LNCaP clone FGC (cell line): Measurements from ENCODE around the gene PARN.

Experiments
- DNase-seq: peaks from one replicate; pipeline ENCODE4 v3.0.0-alpha.2; 2011; ENCODE audit warnings: low read depth
- H3K4me3 ChIP-seq: 2 replicates; pipeline ENCODE4 v1.5.1; 2011; ENCODE audit warnings: mild to moderate bottlenecking, low read depth, low read length, control low read depth
- TF ChIP-seq, protein P1 (sequence below): IDR thresholded peaks from 2 replicates; pipeline ENCODE4 v1.5.1; 2012; ENCODE audit warnings: mild to moderate bottlenecking; ENCODE audit not compliant: control insufficient read depth, insufficient read depth; ENCODE audit errors: extremely low read depth

The PARN gene

DNA sequence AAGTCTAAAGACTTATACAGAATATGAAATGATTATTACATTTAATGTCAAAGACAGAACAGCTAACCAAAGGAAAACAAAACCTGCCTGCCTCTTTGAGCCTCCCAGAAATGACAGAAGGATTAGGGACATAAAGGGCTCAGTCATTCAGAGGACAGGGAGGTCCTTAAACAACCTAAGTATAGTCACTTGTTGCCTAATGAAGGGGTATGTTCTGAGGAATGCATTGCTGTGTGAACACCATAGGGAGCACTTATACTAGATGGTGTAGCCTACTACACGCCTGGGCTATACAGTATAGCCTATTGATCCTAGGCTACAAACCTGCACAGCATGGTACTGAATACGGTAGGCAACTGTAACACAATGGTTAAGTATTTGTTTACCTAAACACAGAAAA lies 106.4 kb downstream of the PARN start:
- DNase-seq: no peak
- TF ChIP-seq, protein P1, sequence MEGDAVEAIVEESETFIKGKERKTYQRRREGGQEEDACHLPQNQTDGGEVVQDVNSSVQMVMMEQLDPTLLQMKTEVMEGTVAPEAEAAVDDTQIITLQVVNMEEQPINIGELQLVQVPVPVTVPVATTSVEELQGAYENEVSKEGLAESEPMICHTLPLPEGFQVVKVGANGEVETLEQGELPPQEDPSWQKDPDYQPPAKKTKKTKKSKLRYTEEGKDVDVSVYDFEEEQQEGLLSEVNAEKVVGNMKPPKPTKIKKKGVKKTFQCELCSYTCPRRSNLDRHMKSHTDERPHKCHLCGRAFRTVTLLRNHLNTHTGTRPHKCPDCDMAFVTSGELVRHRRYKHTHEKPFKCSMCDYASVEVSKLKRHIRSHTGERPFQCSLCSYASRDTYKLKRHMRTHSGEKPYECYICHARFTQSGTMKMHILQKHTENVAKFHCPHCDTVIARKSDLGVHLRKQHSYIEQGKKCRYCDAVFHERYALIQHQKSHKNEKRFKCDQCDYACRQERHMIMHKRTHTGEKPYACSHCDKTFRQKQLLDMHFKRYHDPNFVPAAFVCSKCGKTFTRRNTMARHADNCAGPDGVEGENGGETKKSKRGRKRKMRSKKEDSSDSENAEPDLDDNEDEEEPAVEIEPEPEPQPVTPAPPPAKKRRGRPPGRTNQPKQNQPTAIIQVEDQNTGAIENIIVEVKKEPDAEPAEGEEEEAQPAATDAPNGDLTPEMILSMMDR: no peak
- no peak overlapping the region for H3K4me3 ChIP-seq

DNA sequence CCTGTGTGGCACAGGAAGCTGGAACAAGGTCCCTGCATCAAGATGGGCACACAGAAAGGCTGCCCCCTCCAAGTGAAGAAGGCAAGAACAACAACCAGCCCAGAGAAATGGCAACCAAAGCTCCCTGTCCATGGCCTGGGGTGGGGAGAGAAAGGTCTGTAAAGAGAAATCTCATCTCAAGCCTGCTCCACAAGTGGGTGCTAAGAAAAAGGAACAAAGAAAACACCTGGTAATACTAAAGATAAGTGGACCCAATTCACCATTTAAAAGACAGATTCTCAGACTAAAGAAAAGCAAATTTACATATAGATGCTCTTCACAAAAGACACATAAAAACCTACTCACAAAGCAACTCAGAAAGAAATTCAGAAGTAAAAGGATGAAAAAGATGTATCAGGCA lies 107.4 kb downstream of the PARN start:
- TF ChIP-seq, protein P1: no peak
- no peak overlapping the region for H3K4me3 ChIP-seq
- no peak for DNase-seq

DNA sequence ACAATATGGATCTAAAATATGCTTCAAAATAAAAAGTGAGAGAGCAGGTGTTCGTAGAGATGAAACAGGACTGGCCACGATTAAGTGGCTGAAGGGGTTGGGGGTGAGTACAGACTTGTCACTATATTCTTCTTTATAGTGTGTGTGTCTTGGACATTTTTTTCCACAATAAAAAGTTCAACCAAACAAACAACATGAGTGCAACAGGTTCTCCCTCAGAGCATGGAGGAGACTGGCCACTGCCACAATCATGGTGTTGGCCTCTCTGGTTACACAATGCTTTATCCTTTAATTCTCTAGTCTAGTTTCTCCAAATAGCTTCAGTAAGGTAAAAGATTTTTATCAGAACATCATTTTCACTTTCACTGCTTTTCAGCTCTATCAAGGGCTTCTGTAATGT lies 109.3 kb downstream of the PARN start:
- no peak overlapping the region for H3K4me3 ChIP-seq
- no peak for DNase-seq
- TF ChIP-seq, protein P1: no peak

DNA sequence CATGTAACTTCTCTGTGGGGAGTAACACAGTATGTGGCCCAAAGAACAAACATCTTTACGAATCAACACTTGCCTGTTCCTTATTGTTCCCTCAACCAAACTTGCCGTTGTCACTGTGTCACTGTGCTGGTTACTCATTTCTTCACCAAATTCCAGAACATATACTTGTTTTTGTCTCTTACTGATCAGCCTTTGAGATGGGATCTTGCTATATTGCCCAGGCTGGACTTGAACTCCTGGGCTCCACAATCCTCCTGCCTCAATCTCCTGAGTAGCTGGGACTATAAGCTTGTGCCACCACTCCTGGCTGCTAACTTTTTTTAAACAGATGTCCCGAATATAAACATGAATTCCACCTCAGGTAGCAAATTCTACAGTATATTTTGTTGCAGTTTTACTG lies 115.1 kb downstream of the PARN start:
- TF ChIP-seq, protein P1: no peak
- H3K4me3 ChIP-seq: no peak overlapping the region
- no peak for DNase-seq

DNA sequence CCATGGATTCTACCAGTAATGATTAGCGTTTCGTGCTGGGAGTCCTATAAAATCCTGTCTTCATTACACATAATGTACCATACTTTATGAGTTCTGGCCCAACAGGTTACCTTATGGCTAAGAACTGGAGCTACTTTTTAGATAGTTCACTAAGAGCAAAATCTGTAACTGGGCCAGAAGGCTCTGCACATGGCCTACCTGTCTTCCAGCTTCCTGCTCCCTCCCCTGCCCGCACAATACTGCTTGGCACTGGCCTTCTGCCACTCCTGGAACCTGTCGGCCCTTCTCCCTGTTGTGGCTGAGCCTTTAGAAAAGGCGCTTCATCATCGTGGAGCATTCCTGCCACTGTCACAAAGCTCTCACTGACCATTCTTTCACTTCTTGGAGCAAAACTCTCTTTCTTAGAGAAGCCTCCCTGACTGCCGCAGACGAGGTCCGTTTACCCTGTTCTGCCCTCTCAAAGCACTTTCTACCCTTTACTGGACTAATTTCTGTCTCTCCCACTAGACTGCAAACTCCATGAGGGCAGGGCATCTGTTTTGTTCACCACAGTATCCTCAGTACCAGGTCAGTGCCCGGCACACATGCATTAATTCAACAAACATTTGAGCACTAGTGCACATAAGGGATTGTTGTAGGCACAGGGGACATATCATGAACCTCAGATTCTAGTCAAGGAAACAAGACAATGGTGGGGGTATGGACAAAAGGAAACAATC lies 116.5 kb downstream of the PARN start:
- no peak overlapping the region for H3K4me3 ChIP-seq
- DNase-seq: peak; percentile 90
- TF ChIP-seq, protein P1: no peak

DNA sequence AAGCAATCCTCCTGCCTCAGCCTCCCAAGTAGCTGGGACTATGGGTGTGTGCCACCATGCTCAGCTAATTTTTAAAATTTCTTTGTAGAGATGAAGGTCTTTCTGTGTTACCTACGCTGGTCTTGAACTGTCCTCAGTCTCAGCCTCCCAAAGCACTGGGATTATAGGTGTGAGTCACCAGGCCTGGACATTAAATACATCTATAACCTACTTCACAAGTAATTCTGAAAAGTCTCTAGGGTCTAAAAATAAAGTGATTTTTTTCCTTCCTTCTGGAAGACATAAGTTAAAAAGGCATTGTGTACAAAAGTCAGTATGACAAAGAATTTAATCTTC lies 118.3 kb downstream of the PARN start:
- H3K4me3 ChIP-seq: no peak overlapping the region
- no peak for DNase-seq
- TF ChIP-seq, protein P1: no peak

DNA sequence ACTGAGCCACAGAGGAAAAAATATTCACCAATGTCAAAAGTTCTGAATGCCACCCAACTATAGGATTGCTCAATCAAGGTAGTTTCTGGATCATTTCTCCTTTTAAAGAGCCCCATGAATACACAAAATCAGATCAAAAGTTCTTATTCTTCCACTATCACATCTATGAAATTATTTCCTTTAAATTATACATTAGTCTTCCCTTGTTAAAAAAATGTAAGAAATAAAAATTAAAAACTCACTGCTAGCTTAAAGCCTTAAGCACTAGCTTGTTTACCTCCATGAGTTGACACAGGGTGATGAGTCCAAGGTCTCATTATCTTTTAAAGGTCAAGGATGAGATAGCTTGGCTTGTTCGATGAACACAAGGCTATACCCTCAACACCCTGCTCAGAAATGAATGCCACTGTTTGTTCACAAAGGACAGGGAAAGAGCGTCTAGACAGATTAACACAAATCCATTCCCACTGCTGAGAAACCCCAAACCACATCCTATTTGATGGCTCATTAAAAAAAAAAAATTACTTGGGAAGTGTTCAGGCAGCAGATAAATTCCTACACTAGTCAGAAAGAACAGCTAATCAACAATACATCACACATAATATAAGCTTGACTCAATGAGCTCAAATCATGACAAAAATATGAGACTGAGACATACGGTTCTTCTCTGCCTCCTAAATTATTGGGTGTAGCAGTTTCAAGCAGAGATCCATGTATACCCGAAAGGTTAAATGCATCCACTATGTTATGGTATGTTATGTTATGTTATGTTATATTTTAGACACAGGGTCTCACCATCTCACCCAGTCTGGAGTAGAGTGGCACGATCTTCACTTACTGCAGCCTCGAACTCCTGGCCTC lies 118.9 kb downstream of the PARN start:
- H3K4me3 ChIP-seq: no peak overlapping the region
- no peak for DNase-seq
- TF ChIP-seq, protein P1: no peak
